K562 (cell line): ENCODE data around the gene PCYT1A. TPM values are rescaled to one million over a fixed set of nuclear protein-coding genes. Genes with fewer than 3 reads are reported as not detected.

Source experiments
- ATAC-seq: fragments of 200-7000 bp; cut with Tn5 transposase; 3 replicates; pipeline ENCODE4 v1.9.1; 2020; ENCODE audit warnings: moderate library complexity
- BruUV-seq: library from RNA; stranded (reverse); fragments of 400-500 nt; replicated peaks from 2 replicates; lab custom pipeline; 2021; lab: Mats Ljungman, UMichigan
- CTCF ChIA-PET: fragments of 300-600 bp; formaldehyde crosslinking; extraction: SDS; loops from one replicate; lab custom pipeline; 2021; ENCODE audit warnings: low intra/inter-chr PET ratio; lab: Yijun Ruan, JAX
- POLR2A ChIA-PET: fragments of 300-600, 350-650 bp; sonication (Branson Sonifier 250); formaldehyde crosslinking; extraction: SDS; loops from one replicate; lab custom pipeline; 2021; ENCODE audit warnings: antibody characterized with exemption, inconsistent platforms; lab: Yijun Ruan, JAX
- DNase-seq, 4 experiments: peaks; one replicate each; pipeline versions ENCODE4 v3.0.0 to v3.0.0-alpha.2; 2011 to 2018; ENCODE audit warnings: low spot score in 3 of 4, mixed read lengths in 3 of 4; ENCODE audit errors: extremely low read depth in 1 of 4
- FAIRE-seq: peaks from 2 replicates; lab custom pipeline; 2011; peaks lifted over from hg19 to GRCh38; lab: Jason Lieb, UNC
- H2AFZ ChIP-seq: 2 replicates; pipeline ENCODE4 v1.6.0; 2011; ENCODE audit warnings: low read depth, low read length, control low read depth, inconsistent platforms
- H3K27ac ChIP-seq: fragments of 200-600 bp; 3 replicates; pipeline ENCODE4 v1.8.0; 2011; ENCODE audit warnings: low read depth, mild to moderate bottlenecking, control low read depth, inconsistent platforms, low read length, moderate library complexity, mixed read lengths; ENCODE audit errors: extremely low read depth
- H3K27me3 ChIP-seq, 2 experiments: fragments of 300-600 bp in 1 of 2; 2 replicates in 1 of 2; 3 replicates in 1 of 2; pipeline versions ENCODE4 v1.6.0 to v1.8.0; 2011; ENCODE audit warnings: inconsistent platforms in 2 of 2, low read length in 2 of 2, mild to moderate bottlenecking in 1 of 2, mixed read lengths in 1 of 2, moderate library complexity in 1 of 2; ENCODE audit not compliant: control insufficient read depth in 2 of 2, insufficient read depth in 2 of 2
- H3K36me3 ChIP-seq: fragments of 300-600 bp; 3 replicates; pipeline ENCODE4 v1.8.0; 2011; ENCODE audit warnings: mild to moderate bottlenecking, low read length, inconsistent platforms; ENCODE audit not compliant: control insufficient read depth, insufficient read depth
- H3K4me1 ChIP-seq, 2 experiments: fragments of 200-600 bp in 1 of 2; replicated peaks in 1 of 2; 2 replicates in 1 of 2; 3 replicates in 1 of 2; pipeline versions ENCODE4 v1.5.1 to v1.8.0; 2011; ENCODE audit warnings: inconsistent platforms in 2 of 2, low read length in 2 of 2, mild to moderate bottlenecking in 1 of 2, mixed read lengths in 1 of 2, moderate library complexity in 1 of 2; ENCODE audit not compliant: control insufficient read depth in 2 of 2, insufficient read depth in 2 of 2
- H3K4me2 ChIP-seq: 2 replicates; pipeline ENCODE4 v1.6.1; 2011; ENCODE audit warnings: low read length, control low read depth, inconsistent platforms, mixed read lengths; ENCODE audit not compliant: insufficient read depth
- H3K4me3 ChIP-seq: fragments of 200-600 bp; sonication (generic), shearing (Covaris generic); 2 replicates; pipeline ENCODE4 v1.5.1; 2016; ENCODE audit warnings: control low read depth, inconsistent platforms
- H3K79me2 ChIP-seq: fragments of 200-600 bp; 3 replicates; pipeline ENCODE4 v1.8.0; 2011; ENCODE audit warnings: low read length, inconsistent platforms; ENCODE audit not compliant: control insufficient read depth, insufficient read depth
- H3K9ac ChIP-seq, 2 experiments: 2 replicates each; pipeline versions ENCODE4 v1.6.0 to v1.6.1; 2011; ENCODE audit warnings: low read depth in 2 of 2, low read length in 2 of 2, control low read depth in 1 of 2, inconsistent platforms in 1 of 2, mild to moderate bottlenecking in 1 of 2, mixed read lengths in 1 of 2; ENCODE audit not compliant: insufficient read depth in 1 of 2
- H3K9me1 ChIP-seq: one replicate; pipeline ENCODE4 v1.6.0; 2011; ENCODE audit warnings: inconsistent platforms, mild to moderate bottlenecking, low read length, moderate library complexity; ENCODE audit not compliant: control insufficient read depth, insufficient read depth
- H3K9me3 ChIP-seq: replicated peaks from 2 replicates; pipeline ENCODE4 v1.5.1; 2011; ENCODE audit warnings: low read depth, low read length, inconsistent platforms; ENCODE audit not compliant: control insufficient read depth, insufficient read depth
- H4K20me1 ChIP-seq: replicated peaks from 2 replicates; pipeline ENCODE4 v1.6.1; 2011; ENCODE audit warnings: low read length, inconsistent platforms, mixed read lengths; ENCODE audit not compliant: control insufficient read depth, insufficient read depth
- CXXC5 ChIP-seq: fragments of 250-450 bp; sonication (Bioruptor Pico); IDR thresholded peaks from 2 replicates; pipeline ENCODE4 v1.8.0; 2022; ENCODE audit warnings: inconsistent platforms, mild to moderate bottlenecking, moderate library complexity
- HDAC3 ChIP-seq: fragments of 450-650 bp; IDR thresholded peaks from 2 replicates; pipeline ENCODE4 v1.6.1; 2018; ENCODE audit warnings: borderline replicate concordance, mild to moderate bottlenecking, moderate library complexity; ENCODE audit not compliant: partially characterized antibody
- MEIS2 ChIP-seq: fragments of 450-650 bp; IDR thresholded peaks from 2 replicates; pipeline ENCODE4 v1.6.1; 2014; ENCODE audit warnings: mild to moderate bottlenecking; ENCODE audit not compliant: partially characterized antibody
- NFE2 ChIP-seq: IDR thresholded peaks from 2 replicates; pipeline ENCODE4 v1.6.1; 2014; ENCODE audit warnings: antibody characterized with exemption, low read depth
- POLR2AphosphoS2 ChIP-seq: IDR thresholded peaks from 2 replicates; pipeline ENCODE4 v1.6.1; 2012; ENCODE audit warnings: low read length, improper control_type of control experiment
- RBM34 ChIP-seq: fragments of 200-400 bp; formaldehyde crosslinking; IDR thresholded peaks from 2 replicates; pipeline ENCODE4 v1.6.1; 2018; ENCODE audit warnings: low read length, borderline replicate concordance; ENCODE audit not compliant: insufficient read depth
- SMAD3 ChIP-seq: fragments of 450-650 bp; formaldehyde crosslinking; conservative IDR thresholded peaks from 2 replicates; pipeline ENCODE4 v1.4.0; 2020; ENCODE audit warnings: mild to moderate bottlenecking
- STAG1 ChIP-seq: sonication (generic); formaldehyde crosslinking; IDR thresholded peaks from 2 replicates; pipeline ENCODE4 v1.5.0; 2020; ENCODE audit warnings: missing genetic modification reagents, borderline replicate concordance
- WGBS: fragments of 100-300 bp; shearing (Covaris generic); methylation state at CpG from one replicate; pipeline ENCODE4 v1.1.6; 2016; ENCODE audit warnings: low coverage, mixed read lengths; ENCODE audit not compliant: insufficient coverage; ENCODE audit errors: missing lambda C conversion rate; 5-methylcytosine and 5-hydroxymethylcytosine counted together
- in situ Hi-C: fragments of 300-500 bp; cut with MboI; formaldehyde crosslinking; loops from 4 replicates; pipeline ENCODE4 v1.15.0; 2018; ENCODE audit warnings: inconsistent platforms, mixed read lengths
- intact Hi-C: fragments of 100-400 bp; cut with micrococcal nuclease; formaldehyde crosslinking; loops from 2 replicates; pipeline ENCODE4 v1.14.2; 2022
- polyA plus RNA-seq, 8 experiments: library from polyadenylated mRNA; depleted of rRNA in 4 of 8; stranded (reverse) in 5 of 8; unstranded in 3 of 8; fragments of >200 nt; fragmentation: Nextera tagmentation in 2 of 8; fragmentation: Illumina TruSeq in 1 of 8; extraction: Ambion mirVana in 2 of 8; extraction: Trizol in 1 of 8; gene quantifications; 2 replicates each; pipeline versions ENCODE4 v1.2.1 to v1.2.3, GENCODE V29; 2011 to 2014; ENCODE audit warnings: inconsistent platforms in 1 of 8, missing spikeins in 1 of 8
- total RNA-seq, 7 experiments: library from RNA; depleted of rRNA in 6 of 7; stranded (reverse); fragments of >200 nt in 6 of 7; fragmentation: Illumina TruSeq in 2 of 7; extraction: Trizol in 2 of 7; gene quantifications; 2 replicates each; pipeline versions ENCODE4 v1.2.1 to v1.2.3, GENCODE V29; 2011 to 2021; ENCODE audit warnings: low replicate concordance in 1 of 7
- TF ChIP-seq, protein P1 (sequence below): fragments of 250-450 bp; sonication (Bioruptor Pico); IDR thresholded peaks from 2 replicates; pipeline ENCODE4 v1.9.0; 2021; ENCODE audit warnings: mild to moderate bottlenecking
- TF ChIP-seq, protein P2 (sequence below): sonication (generic); formaldehyde crosslinking; IDR thresholded peaks from 2 replicates; pipeline ENCODE4 v1.8.0; 2023; ENCODE audit warnings: mild to moderate bottlenecking, missing genetic modification reagents

The PCYT1A gene
- total and polyA plus RNA-seq, 9 of the 15 experiments (the other 6 are each of a cell fraction or from before 2014, with no cell fraction given), result 13.4 to 62.8 (median 49.4) TPM

GRCh38 chr3:196197524-196197923 lies 90.0 kb downstream of the PCYT1A start:
- no peaks in the 10 kb centered on the region for H3K9me3 ChIP-seq
- CTCF ChIA-PET, result interaction anchor here (1.7 to 4.0 kb wide), 3 partner anchors 124 to 175 kb away, joined by 16 to 49 read pairs (median 19); no protein-coding TSS in a partner anchor
- FAIRE-seq (no peak), DNase-seq (no peak), ATAC-seq (no peak)
- no peaks in the 10 kb centered on the region for H3K36me3 ChIP-seq
- H3K4me3 ChIP-seq, result no peak overlapping the region
- peaks cover 24% of the 10 kb centered on the region for H3K79me2 ChIP-seq
- in situ Hi-C loops (no loop called here), intact Hi-C loops (loop anchor here (2.0 to 10.0 kb wide), 3 partner anchors 55 to 483 kb away; no protein-coding TSS in a partner anchor)
- no TSS peak for BruUV-seq
- H2AFZ ChIP-seq, result no peak overlapping the region
- H3K27ac ChIP-seq, result no peak overlapping the region
- H4K20me1 ChIP-seq, result no peaks in the 10 kb centered on the region
- no peaks in the 10 kb centered on the region for H3K9me1 ChIP-seq
- H3K27me3 ChIP-seq, result no peaks in the 10 kb centered on the region
- peaks cover 36 to 65% of the 10 kb centered on the region in 2 experiments for H3K4me1 ChIP-seq
- peak overlapping the region in 1 of 2 experiments; percentile 20; a peak in 1 of 4 replicates for H3K9ac ChIP-seq
- TF ChIP-seq, protein P1, sequence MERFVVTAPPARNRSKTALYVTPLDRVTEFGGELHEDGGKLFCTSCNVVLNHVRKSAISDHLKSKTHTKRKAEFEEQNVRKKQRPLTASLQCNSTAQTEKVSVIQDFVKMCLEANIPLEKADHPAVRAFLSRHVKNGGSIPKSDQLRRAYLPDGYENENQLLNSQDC (CRISPR knock-in tag), result no peak
- TF ChIP-seq MEIS2 (no peak), STAG1 (CRISPR knock-in tag) (no peak), HDAC3 (no peak), CXXC5 (no peak), RBM34 (no peak), SMAD3 (no peak), POLR2AphosphoS2 (no peak), NFE2 (no peak)
- TF ChIP-seq, protein P2, sequence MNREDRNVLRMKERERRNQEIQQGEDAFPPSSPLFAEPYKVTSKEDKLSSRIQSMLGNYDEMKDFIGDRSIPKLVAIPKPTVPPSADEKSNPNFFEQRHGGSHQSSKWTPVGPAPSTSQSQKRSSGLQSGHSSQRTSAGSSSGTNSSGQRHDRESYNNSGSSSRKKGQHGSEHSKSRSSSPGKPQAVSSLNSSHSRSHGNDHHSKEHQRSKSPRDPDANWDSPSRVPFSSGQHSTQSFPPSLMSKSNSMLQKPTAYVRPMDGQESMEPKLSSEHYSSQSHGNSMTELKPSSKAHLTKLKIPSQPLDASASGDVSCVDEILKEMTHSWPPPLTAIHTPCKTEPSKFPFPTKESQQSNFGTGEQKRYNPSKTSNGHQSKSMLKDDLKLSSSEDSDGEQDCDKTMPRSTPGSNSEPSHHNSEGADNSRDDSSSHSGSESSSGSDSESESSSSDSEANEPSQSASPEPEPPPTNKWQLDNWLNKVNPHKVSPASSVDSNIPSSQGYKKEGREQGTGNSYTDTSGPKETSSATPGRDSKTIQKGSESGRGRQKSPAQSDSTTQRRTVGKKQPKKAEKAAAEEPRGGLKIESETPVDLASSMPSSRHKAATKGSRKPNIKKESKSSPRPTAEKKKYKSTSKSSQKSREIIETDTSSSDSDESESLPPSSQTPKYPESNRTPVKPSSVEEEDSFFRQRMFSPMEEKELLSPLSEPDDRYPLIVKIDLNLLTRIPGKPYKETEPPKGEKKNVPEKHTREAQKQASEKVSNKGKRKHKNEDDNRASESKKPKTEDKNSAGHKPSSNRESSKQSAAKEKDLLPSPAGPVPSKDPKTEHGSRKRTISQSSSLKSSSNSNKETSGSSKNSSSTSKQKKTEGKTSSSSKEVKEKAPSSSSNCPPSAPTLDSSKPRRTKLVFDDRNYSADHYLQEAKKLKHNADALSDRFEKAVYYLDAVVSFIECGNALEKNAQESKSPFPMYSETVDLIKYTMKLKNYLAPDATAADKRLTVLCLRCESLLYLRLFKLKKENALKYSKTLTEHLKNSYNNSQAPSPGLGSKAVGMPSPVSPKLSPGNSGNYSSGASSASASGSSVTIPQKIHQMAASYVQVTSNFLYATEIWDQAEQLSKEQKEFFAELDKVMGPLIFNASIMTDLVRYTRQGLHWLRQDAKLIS, result no peak
- POLR2A ChIA-PET, result interaction anchor here (0.6 to 2.5 kb wide), 2 partner anchors 65 to 124 kb away, joined by 3 to 8 read pairs; no protein-coding TSS in a partner anchor
- 79% methylated on average over 15 of the region's 17 CpGs for WGBS
- H3K4me2 ChIP-seq, result no peak overlapping the region
